ENCODE data around the gene SLC11A1.

Gene SLC11A1

DNA sequence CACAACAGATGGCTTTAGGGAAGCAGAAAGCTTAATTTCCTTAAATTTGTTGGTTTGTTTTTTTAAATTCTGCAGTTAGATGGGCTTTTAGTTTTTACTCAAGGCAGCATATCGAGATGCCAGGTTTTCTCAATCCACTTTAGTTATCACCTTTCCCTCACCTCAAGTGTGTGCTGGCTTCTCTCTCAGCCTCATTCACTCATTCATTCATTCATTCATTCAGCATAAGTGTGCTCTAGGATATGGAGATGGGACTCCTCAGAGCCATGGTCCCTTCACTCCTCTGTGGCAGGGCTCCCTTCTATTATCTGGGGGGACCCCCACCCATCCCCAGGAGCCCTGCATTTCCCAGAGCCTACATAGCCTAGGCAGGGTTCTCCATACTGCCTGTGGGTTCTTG lies 55.9 kb downstream of the SLC11A1 start:
- no peak for DNase-seq

DNA sequence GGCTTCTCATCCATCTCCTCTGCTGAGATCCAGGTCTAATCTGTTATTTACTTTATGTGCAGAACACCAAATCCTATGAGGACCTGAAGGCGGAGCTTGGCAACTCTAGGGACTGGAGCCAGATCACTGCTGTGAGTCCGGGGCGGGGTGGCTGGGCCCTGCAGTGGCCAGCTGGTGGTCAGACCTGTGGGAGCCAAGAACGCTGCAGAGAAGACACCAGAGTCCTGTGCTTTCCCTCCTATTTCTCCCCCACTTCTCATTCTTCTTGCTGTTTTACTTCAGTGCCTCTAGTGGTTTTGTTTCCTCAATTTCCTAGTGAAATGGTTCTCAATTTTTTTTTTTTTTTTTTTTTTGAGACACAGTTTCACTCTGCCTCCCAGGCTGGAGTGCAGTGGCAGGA lies 56.5 kb downstream of the SLC11A1 start:
- DNase-seq, result no peak

DNA sequence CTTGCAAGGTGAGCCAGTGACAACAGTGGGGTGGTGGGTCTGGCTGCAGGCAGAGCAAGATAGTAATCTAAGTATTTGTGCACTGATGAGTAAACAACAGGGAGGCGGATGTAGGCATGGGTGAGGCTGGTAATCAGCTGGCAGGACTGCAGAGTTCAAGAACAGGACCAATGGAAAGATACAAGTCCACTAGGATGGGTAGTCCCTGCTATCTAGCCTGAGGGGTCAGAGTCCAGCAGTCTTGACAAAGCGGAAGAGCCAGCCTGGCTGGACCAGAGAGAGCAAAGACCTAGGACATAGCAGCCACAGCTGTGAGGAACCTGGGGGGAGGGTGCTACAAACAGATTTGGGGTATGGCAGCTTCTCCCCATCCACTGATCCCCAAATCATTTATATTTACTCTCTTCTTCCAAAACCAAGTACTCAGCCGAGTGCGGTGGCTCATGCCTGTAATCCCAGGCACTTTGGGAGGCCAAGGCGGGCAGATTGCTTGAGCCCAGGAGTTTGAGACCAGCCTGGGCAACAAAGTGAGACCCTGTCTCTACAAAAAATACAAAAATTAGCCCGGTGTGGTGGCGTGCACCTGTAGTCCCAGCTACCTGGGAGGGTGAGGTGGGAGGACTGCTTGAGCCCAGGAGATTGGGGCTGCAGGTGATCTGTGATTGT lies 62.8 kb downstream of the SLC11A1 start:
- DNase-seq, result no peak

- DNase-seq, result no peak
These were observed 63.5 kb downstream of the SLC11A1 start for GRCh38 chr2:218445602-218446001.

Measured in NCI-H2029 treated with DMSO at 0.1 percent for 48 hours (cell line).